ENCODE results near the gene LGI4. TPM values are rescaled to one million over a fixed set of nuclear protein-coding genes. Genes with fewer than 3 reads are reported as not detected.

Gene LGI4
- total RNA-seq, 1 experiment from 2014 or later: 0.43 TPM

GRCh38 chr19:35084509-35084762 is 50.4 kb downstream of the LGI4 start:
- no peak for TF ChIP-seq CTCF (IDR thresholded peaks at IDR 0.05; ENCODE audit: insufficient read depth in 1 of 2, low read depth in 1 of 2, low read length in 1 of 2, severe bottlenecking in 1 of 2, unreplicated experiment in 1 of 2)
- Mint-ChIP-seq H3K4me3 (ENCODE audit: unreplicated experiment) (no peak overlapping the region), H3K27me3 (ENCODE audit: insufficient read depth, unreplicated experiment) (no peaks in the 10 kb centered on the region), H3K9me3 (ENCODE audit: unreplicated experiment) (no peaks in the 10 kb centered on the region), H3K4me1 (ENCODE audit: low read depth, unreplicated experiment) (peaks cover 14% of the 10 kb centered on the region), H3K27ac (ENCODE audit: unreplicated experiment) (no peak overlapping the region), H3K36me3 (ENCODE audit: insufficient read depth, unreplicated experiment) (no peaks in the 10 kb centered on the region)
- ChIA-PET CTCF (no interaction called here), POLR2A (no interaction called here)
- intact Hi-C loops (cut with micrococcal nuclease; ENCODE audit: unreplicated experiment): no loop called here
- Histone ChIP-seq H3K4me1 (peaks cover 14% of the 10 kb centered on the region; the same call in 1 of the 2 replicates), H3K27me3 (replicated peaks; ENCODE audit: control insufficient read depth, insufficient read depth, low read length) (no peaks in the 10 kb centered on the region), H3K4me3 (ENCODE audit: low read depth, low read length) (no peak overlapping the region), H3K9me3 (no peaks in the 10 kb centered on the region), H3K36me3 (ENCODE audit: control insufficient read depth, insufficient read depth, low read length) (no peaks in the 10 kb centered on the region)
- DNase-seq: no peak
- BruUV-seq (replicated peaks): no TSS peak

- Mint-ChIP-seq H3K36me3 (ENCODE audit: insufficient read depth, unreplicated experiment) (no peaks in the 10 kb centered on the region), H3K4me3 (ENCODE audit: unreplicated experiment) (no peak overlapping the region), H3K27ac (ENCODE audit: unreplicated experiment) (no peak overlapping the region), H3K27me3 (ENCODE audit: insufficient read depth, unreplicated experiment) (no peaks in the 10 kb centered on the region), H3K4me1 (ENCODE audit: low read depth, unreplicated experiment) (peaks cover 14% of the 10 kb centered on the region), H3K9me3 (ENCODE audit: unreplicated experiment) (no peaks in the 10 kb centered on the region)
- Histone ChIP-seq H3K4me3 (ENCODE audit: low read depth, low read length) (no peak overlapping the region), H3K9me3 (no peaks in the 10 kb centered on the region), H3K4me1 (peaks cover 14% of the 10 kb centered on the region; the same call in 1 of the 2 replicates), H3K36me3 (ENCODE audit: control insufficient read depth, insufficient read depth, low read length) (no peaks in the 10 kb centered on the region), H3K27me3 (replicated peaks; ENCODE audit: control insufficient read depth, insufficient read depth, low read length) (no peaks in the 10 kb centered on the region)
- ChIA-PET POLR2A (no interaction called here), CTCF (interaction anchor here (0.8 kb wide), 1 partner anchor 58 kb away, joined by 3 read pairs; no protein-coding TSS in a partner anchor)
- no TSS peak for BruUV-seq (replicated peaks)
- TF ChIP-seq CTCF (IDR thresholded peaks at IDR 0.05; ENCODE audit: insufficient read depth in 1 of 2, low read depth in 1 of 2, low read length in 1 of 2, severe bottlenecking in 1 of 2, unreplicated experiment in 1 of 2): no peak
- DNase-seq: no peak
- intact Hi-C loops (cut with micrococcal nuclease; ENCODE audit: unreplicated experiment): no loop called here
Measured at GRCh38 chr19:35083691-35084508, 51.0 kb downstream of the LGI4 start.

- H3K36me3 ChIP-seq (ENCODE audit: control insufficient read depth, insufficient read depth, low read length): no peaks in the 10 kb centered on the region
- no peaks in the 10 kb centered on the region for H3K27me3 Mint-ChIP-seq (ENCODE audit: insufficient read depth, unreplicated experiment)
- intact Hi-C loops (cut with micrococcal nuclease; ENCODE audit: unreplicated experiment): no loop called here
- no peak overlapping the region for H3K4me3 Mint-ChIP-seq (ENCODE audit: unreplicated experiment)
- H3K4me1 Mint-ChIP-seq (ENCODE audit: low read depth, unreplicated experiment): no peaks in the 10 kb centered on the region
- H3K9me3 ChIP-seq: no peaks in the 10 kb centered on the region
- no peaks in the 10 kb centered on the region for H3K9me3 Mint-ChIP-seq (ENCODE audit: unreplicated experiment)
- no peak overlapping the region for H3K4me3 ChIP-seq (ENCODE audit: low read depth, low read length)
- H3K4me1 ChIP-seq: 0 out of 2 replicates have a peak, but pooled peaks cover 4% of the 10 kb centered on the region
- ChIA-PET POLR2A (no interaction called here), CTCF (no interaction called here)
- no peak for DNase-seq
- no TSS peak for BruUV-seq (replicated peaks)
- no peaks in the 10 kb centered on the region for H3K36me3 Mint-ChIP-seq (ENCODE audit: insufficient read depth, unreplicated experiment)
- H3K27ac Mint-ChIP-seq (ENCODE audit: unreplicated experiment): no peak overlapping the region
- no peaks in the 10 kb centered on the region for H3K27me3 ChIP-seq (replicated peaks; ENCODE audit: control insufficient read depth, insufficient read depth, low read length)
- TF ChIP-seq CTCF (IDR thresholded peaks at IDR 0.05; ENCODE audit: insufficient read depth in 1 of 2, low read depth in 1 of 2, low read length in 1 of 2, severe bottlenecking in 1 of 2, unreplicated experiment in 1 of 2): no peak
Measured at GRCh38 chr19:35081201-35081600, 53.7 kb downstream of the LGI4 start.

Data from Caco-2 (cell line).